GF-D8 (cell line): Measurements from ENCODE around the gene CCDC116.
A peak's percentile ranks its signal among the peaks of the same experiment; 100 is the strongest.
"Not testable (repeated sequence)": the region's sequence is repeated elsewhere in the genome, so short reads cannot be mapped to it uniquely, and the experiment has no call there.

Source experiments
- DNase-seq: peaks from one replicate; lab custom pipeline; 2025; lab: John Stamatoyannopoulos, UW

The CCDC116 gene, protein sequence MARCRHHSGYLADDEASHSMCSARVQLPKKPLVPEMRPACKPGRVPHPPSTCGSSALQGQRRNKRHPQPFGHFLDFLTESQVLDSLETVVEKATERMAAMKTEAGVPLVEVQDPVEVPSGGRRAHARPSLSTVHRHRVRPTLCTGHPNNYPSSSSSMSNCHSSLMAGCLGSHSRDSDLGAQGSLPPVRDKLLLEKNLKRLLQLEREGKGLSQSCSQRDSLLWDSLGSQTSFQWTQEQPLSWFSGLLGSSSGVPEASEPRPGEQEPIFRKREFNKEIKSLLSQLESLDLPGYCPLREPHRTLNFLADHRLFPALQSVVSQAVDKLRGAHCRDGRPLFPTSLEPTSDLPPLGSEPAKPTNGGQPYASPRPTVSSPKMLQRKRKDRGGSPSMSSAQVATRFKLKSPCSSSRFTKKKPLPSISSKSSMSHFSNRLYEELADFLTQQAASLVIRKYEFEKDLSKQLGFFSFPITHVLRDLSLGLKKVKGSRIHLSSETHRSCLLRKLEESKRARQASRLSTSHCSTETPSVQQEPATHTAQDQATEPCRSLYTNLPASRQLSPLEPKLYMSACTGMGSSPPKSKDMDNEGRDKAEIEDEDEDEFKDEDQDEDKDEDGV

GRCh38 chr22:21632237-21632895 lies at the start of gene CCDC116:
Gene CCDC116 (plus strand): TSS chr22:21632760. CDS start chr22:21633182, 422 bp downstream.
- peak; percentile 62 for DNase-seq

- no peak for DNase-seq
These were observed 49.5 kb upstream of the CCDC116 start for GRCh38 chr22:21582801-21583740.

GRCh38 chr22:21585389-21585788 lies 47.2 kb upstream of the CCDC116 start:
- no peak for DNase-seq

DNA sequence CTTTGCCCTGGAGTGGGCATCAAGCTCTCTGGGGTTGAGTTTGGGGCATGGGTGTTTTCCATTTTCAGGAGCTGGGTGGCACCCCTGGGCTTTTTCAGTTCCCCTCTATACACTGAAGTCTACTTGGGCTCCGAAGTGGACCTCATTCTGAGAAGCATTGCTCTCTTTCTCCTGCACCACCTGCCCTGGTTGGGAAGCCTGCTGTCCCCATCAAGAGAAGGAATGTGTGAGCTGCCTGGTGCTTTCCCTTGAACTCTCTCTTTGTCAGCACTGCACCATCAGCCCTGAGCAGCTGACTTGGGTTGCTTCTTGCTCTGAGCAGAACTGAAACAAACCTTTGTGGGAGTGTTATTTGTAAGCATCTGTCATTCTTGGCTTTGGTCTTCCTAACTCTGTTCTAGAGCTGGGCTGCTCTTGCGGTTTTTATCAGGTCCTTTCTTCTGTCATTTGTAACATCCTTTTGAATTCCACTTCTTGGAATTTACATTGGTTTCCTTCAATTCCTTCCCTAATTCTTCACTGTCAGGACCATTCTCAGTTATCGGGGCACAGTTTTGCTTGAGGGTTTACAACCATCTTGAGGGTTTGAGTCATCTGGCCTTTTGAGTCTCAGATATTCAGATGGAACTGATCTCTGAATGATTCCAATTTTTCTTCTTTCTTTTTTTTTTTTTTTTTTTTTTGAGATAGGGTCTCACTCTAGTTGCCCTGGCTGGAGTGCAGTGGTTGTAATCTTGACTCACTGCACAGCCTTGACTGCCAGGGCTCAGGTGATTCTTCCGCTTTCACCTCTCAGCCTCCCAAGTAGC lies 44.6 kb upstream of the CCDC116 start:
- peak; percentile 11 for DNase-seq

GRCh38 chr22:21589396-21589795 lies 43.2 kb upstream of the CCDC116 start:
- peak; percentile 16 for DNase-seq

DNA sequence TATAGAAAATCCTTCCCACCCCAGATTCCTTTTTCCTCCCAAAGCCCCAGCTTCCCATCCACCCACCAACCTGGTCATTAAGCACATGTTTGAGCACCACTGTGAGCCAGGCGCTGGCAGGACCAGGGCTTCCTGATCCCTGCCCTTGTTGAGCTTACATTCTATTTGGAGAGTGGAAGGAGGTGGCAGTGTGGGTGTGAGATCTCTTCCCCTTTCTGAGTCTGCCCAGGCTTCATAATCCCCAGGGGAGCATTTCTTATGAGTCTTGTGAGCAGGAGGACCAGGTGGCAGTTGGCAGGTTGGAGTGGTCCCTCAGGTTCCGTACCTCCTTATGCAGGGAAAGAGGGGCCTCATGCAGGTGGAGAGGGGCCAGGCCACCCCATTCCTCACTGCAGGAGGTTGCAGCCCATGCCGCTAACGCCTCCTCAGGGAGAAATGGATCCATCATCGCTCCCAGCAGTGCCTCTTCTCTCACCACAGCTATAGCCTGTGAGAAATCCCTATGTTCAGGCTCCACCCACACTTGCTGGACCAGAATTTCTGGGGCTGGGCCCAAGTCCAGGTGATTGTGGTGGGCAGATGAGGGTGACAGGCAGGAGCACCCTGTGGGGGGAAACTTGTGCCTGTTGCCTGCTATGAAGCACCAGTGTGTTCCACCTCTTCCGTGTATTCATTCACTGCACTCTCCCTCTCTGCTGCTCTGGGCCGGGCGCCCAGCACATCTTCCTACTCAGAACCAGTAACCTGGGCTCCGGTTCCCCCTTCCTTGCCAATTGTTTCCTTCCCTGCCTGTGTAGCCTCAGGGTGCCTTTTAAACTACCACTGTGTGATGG lies 41.5 kb upstream of the CCDC116 start:
- peak; percentile 20 for DNase-seq

DNA sequence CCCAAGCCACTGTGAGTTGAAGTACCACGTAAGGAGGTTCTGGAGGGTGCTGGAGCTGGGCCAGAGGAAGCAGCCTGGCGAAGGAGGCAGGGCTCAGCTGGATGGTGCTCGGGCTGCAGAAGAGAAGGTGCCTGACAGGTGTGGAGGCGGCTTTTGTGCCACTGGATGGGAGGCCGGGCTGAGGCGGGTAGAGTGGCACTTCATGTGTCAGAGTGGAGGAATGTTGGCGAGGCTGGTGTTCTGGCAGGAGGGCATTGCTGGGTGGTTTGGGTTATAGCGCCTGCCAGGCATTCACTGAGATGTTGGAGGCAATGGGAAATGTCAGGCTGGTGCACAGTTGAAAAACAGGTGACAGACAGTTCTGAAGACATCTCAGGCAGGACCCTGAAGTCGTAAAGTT lies 40.9 kb upstream of the CCDC116 start:
- no peak for DNase-seq

DNA sequence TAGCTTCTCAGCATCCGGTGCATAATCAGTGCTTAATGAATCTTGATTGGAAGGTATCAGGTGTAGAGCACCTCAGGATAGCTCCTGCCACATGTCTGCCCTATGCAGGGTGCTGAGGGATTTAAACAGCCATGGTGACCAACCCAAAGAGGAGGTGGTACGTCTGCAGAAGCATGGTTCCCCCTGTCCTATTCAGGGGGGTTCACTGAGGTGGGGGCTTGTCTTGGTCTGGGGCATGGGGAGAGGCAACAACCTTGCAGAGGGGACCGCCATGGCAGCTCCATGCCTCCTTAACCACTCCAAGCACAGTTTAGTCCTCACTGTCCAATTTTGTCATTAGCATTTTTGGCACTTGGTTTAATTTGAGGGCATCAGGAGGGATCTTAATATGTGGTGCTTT lies 40.1 kb upstream of the CCDC116 start:
- no peak for DNase-seq

- no peak for DNase-seq
These were observed 38.9 kb upstream of the CCDC116 start for GRCh38 chr22:21593406-21594232.

GRCh38 chr22:21594865-21595452 lies 37.6 kb upstream of the CCDC116 start:
- no peak for DNase-seq

- not testable (repeated sequence) for DNase-seq
These were observed 36.0 kb upstream of the CCDC116 start for GRCh38 chr22:21596356-21597135.

GRCh38 chr22:21598302-21598701 lies 34.3 kb upstream of the CCDC116 start:
- no peak for DNase-seq

DNA sequence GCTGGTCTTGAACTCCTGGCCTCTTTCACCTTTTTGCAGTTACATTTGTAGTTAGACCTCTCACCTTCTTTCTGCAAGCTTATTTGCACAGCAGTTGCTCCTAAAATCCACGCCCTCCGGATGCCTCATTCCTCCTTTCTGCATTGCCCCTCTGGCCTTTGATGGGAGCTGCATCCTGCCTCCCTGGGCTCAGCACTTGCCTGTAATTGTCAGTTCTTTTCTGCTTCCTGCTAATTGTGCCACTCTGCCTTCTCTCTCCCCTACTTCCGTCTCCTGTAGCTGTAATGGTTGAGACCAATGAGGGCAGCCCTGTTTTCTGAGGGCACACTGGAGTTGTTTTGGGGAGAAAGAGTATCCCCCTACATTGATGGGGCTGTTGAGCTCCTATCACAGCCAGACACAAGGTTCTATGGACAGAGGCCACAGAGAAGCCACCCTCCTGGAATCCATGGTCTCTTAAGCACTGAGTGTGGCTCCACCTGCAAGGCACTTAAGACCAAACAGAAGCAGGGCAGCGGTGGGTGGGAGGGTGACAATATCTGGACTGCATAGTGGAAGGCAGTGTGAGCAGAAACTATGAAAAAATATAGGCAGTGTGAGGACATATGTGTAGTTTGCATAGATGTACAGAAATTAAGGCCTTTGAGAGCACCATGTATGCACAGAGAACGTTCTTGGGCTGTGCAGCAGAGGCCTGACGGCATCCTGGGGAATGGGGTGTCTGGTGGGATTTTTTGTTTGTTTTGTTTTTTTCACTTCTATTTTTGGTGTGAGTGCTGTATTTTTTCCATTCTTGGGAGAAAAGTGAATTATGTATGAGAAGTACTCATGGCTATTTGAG lies 33.3 kb upstream of the CCDC116 start:
- DNase-seq = no peak

DNA sequence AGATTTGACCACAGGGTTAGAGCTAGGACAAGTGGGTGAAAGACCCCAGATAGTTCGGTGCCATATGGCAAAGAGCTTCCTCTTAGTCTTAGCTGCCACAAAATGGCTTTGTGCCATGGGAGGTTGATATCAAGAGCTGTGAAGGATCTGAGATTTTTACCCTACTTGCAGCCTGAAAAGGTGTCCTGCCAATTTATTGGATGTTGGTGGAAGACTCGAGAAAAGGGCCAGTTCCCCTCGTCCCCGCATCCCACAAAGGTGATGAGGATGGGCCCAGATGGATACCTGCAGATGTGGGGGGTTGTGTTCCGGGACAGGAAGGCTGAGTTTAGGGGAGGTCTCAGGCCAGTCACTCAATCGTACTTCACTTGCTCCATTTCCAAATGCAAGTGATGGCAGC lies 30.0 kb upstream of the CCDC116 start:
- no peak for DNase-seq

- DNase-seq = no peak
These were observed 28.6 kb upstream of the CCDC116 start for GRCh38 chr22:21603973-21604372.

- DNase-seq = no peak
These were observed 26.5 kb upstream of the CCDC116 start for GRCh38 chr22:21605887-21606564.

DNA sequence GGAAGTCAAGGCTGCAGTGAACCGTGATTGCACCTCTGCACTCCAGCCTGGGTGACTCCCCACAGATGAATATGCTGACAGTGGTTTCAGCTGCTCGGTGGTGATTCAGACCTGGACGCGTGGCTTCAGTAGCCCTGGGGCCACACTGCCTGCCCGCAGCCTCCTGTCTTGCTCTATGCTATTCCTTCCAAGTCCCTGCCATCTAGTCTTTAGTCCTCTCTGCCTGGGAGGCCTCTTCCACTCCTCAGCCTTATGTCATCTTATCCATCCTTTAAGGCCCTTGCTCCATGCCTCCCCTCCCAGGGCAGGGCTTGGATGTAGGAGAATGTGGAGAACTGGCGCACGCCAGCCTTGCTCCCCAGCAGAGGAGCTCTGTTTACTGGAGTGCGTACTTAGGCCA lies 25.8 kb upstream of the CCDC116 start:
- no peak for DNase-seq
